Activated CD4-positive, alpha-beta T cell treated with anti-CD3 and anti-CD28 coated beads, Interleukin-2, amount 50 U/mL, for 1 hour (primary cell): Measurements from ENCODE around the gene HDGFL2.
"Not testable (repeated sequence)": the region's sequence is repeated elsewhere in the genome, so short reads cannot be mapped to it uniquely, and the experiment has no call there.

Source experiments
- DNase-seq: peaks from one replicate; pipeline ENCODE4 v3.0.0-alpha.2; 2020

HDGFL2 gene

GRCh38 chr19:4516939-4517300, 44.8 kb downstream of the HDGFL2 start:
- no peak for DNase-seq

GRCh38 chr19:4517451-4518057, 45.5 kb downstream of the HDGFL2 start:
- no peak for DNase-seq

GRCh38 chr19:4518345-4519171, 46.5 kb downstream of the HDGFL2 start, which contains the start of gene PLIN4:
PLIN4 (minus strand) TSS chr19:4518486; CDS start chr19:4518272, 214 bp downstream.
- DNase-seq = no peak

- no peak for DNase-seq
These were observed 47.0 kb downstream of the HDGFL2 start for GRCh38 chr19:4519172-4519496.

GRCh38 chr19:4519521-4520277, 47.6 kb downstream of the HDGFL2 start:
- DNase-seq = no peak

- DNase-seq = no peak
These were observed 49.2 kb downstream of the HDGFL2 start for GRCh38 chr19:4521170-4521887.

- no peak for DNase-seq
These were observed 49.8 kb downstream of the HDGFL2 start for GRCh38 chr19:4521888-4522242.

GRCh38 chr19:4522291-4523002, 50.4 kb downstream of the HDGFL2 start:
- DNase-seq = no peak

GRCh38 chr19:4523306-4524110, 51.4 kb downstream of the HDGFL2 start:
- DNase-seq = peak; percentile 23

GRCh38 chr19:4524808-4525562, 52.9 kb downstream of the HDGFL2 start:
- DNase-seq = peak; percentile 69

GRCh38 chr19:4525563-4526002, 53.5 kb downstream of the HDGFL2 start:
- DNase-seq = no peak

- not testable (repeated sequence) for DNase-seq
These were observed 55.3 kb downstream of the HDGFL2 start for GRCh38 chr19:4527377-4527776.

GRCh38 chr19:4528843-4529242, 56.7 kb downstream of the HDGFL2 start:
- no peak for DNase-seq

GRCh38 chr19:4529924-4530522, 57.9 kb downstream of the HDGFL2 start:
- no peak for DNase-seq

GRCh38 chr19:4531562-4532165, 59.6 kb downstream of the HDGFL2 start:
- DNase-seq = no peak

- DNase-seq = no peak
These were observed 61.2 kb downstream of the HDGFL2 start for GRCh38 chr19:4533334-4533733.

- no peak for DNase-seq
These were observed 61.8 kb downstream of the HDGFL2 start for GRCh38 chr19:4533835-4534424.

- peak; percentile 31 for DNase-seq
These were observed 63.0 kb downstream of the HDGFL2 start, which contains the start of gene PLIN5 for GRCh38 chr19:4534836-4535658. PLIN5 (minus strand) TSS chr19:4535224; CDS start chr19:4534074, 1,150 bp downstream.
